Fibroblast of lung (primary cell): ENCODE data around the gene STAT4. TPM values are rescaled to one million over a fixed set of nuclear protein-coding genes. Genes with fewer than 3 reads are reported as not detected.

ENCODE experiments used
- DNase-seq, 2 donors: peaks; one replicate each; pipeline versions ENCODE4 v3.0.0 to v3.0.0-alpha.2; 2010; ENCODE audit warnings: low read depth in 2 of 2
- H2AFZ ChIP-seq: 2 replicates; pipeline ENCODE4 v1.5.1; 2012; ENCODE audit warnings: low read length, control low read depth, inconsistent platforms
- H3K27ac ChIP-seq: 2 replicates; pipeline ENCODE4 v1.5.1; 2011; ENCODE audit warnings: low read length, control low read depth; ENCODE audit not compliant: insufficient read depth
- H3K27me3 ChIP-seq: 2 replicates; pipeline ENCODE4 v1.5.1; 2011; ENCODE audit warnings: mild to moderate bottlenecking, low read length; ENCODE audit not compliant: control insufficient read depth, insufficient read depth
- H3K36me3 ChIP-seq: 2 replicates; pipeline ENCODE4 v1.5.1; 2011; ENCODE audit warnings: low read length; ENCODE audit not compliant: control insufficient read depth, insufficient read depth
- H3K4me1 ChIP-seq: 2 replicates; pipeline ENCODE4 v1.5.1; 2011; ENCODE audit warnings: low read length; ENCODE audit not compliant: control insufficient read depth, insufficient read depth; ENCODE audit errors: extremely low read depth
- H3K4me2 ChIP-seq: 2 replicates; pipeline ENCODE4 v1.5.1; 2011; ENCODE audit warnings: low read length, control low read depth; ENCODE audit not compliant: insufficient read depth; ENCODE audit errors: extremely low read depth
- H3K4me3 ChIP-seq, 4 experiments: fragments of 200-600 bp in 1 of 4; sonication (generic) in 1 of 4; replicated peaks in 1 of 4; 2 replicates each; pipeline ENCODE4 v1.5.1; 2011 to 2016; ENCODE audit warnings: low read length in 4 of 4, low read depth in 3 of 4, mild to moderate bottlenecking in 3 of 4, control low read depth in 2 of 4, inconsistent platforms in 1 of 4, mixed read lengths in 1 of 4; ENCODE audit not compliant: insufficient read depth in 1 of 4; ENCODE audit errors: control extremely low read depth in 1 of 4
- H3K79me2 ChIP-seq: 2 replicates; pipeline ENCODE4 v1.5.1; 2012; ENCODE audit warnings: mild to moderate bottlenecking, low read length, inconsistent platforms; ENCODE audit not compliant: control insufficient read depth, insufficient read depth
- H3K9ac ChIP-seq: 2 replicates; pipeline ENCODE4 v1.5.1; 2011; ENCODE audit warnings: mild to moderate bottlenecking, low read length, control low read depth; ENCODE audit not compliant: insufficient read depth
- H3K9me3 ChIP-seq: 2 replicates; pipeline ENCODE4 v1.5.1; 2012; ENCODE audit warnings: low read depth, low read length; ENCODE audit not compliant: control insufficient read depth, insufficient read depth
- H4K20me1 ChIP-seq: 2 replicates; pipeline ENCODE4 v1.5.1; 2011; ENCODE audit warnings: low read length; ENCODE audit not compliant: control insufficient read depth, insufficient read depth; ENCODE audit errors: extremely low read depth
- EZH2 ChIP-seq: IDR thresholded peaks from 2 replicates; pipeline ENCODE4 v1.5.1; 2012; ENCODE audit warnings: low read length, control low read depth, mild to moderate bottlenecking; ENCODE audit errors: missing control alignments
- polyA minus RNA-seq: library from RNA; depleted of rRNA, polyadenylated mRNA; stranded (reverse); fragments of >200 nt; gene quantifications from 2 replicates; pipeline ENCODE4 v1.2.3, GENCODE V29; 2011; ENCODE audit warnings: low replicate concordance
- polyA plus RNA-seq, 2 donors: library from polyadenylated mRNA; depleted of rRNA in 1 of 2; stranded (reverse) in 1 of 2; unstranded in 1 of 2; fragments of >200 nt; gene quantifications; 2 replicates each; pipeline ENCODE4 v1.2.1, GENCODE V29; 2011 to 2012; ENCODE audit warnings: missing spikeins in 1 of 2
- total RNA-seq: library from RNA; depleted of rRNA; stranded (reverse); fragments of >200 nt; gene quantifications from 2 replicates; pipeline ENCODE4 v1.2.1, GENCODE V29; 2014
- TF ChIP-seq, protein P1 (sequence below), 2 donors: IDR thresholded peaks in 1 of 2; conservative IDR thresholded peaks in 1 of 2; 1 replicate in 1 of 2; 2 replicates in 1 of 2; pipeline ENCODE4 v1.5.1; 2011 to 2012; ENCODE audit warnings: low read length in 2 of 2, control low read depth in 1 of 2, inconsistent platforms in 1 of 2, low read depth in 1 of 2, mild to moderate bottlenecking in 1 of 2

The STAT4 gene, protein sequence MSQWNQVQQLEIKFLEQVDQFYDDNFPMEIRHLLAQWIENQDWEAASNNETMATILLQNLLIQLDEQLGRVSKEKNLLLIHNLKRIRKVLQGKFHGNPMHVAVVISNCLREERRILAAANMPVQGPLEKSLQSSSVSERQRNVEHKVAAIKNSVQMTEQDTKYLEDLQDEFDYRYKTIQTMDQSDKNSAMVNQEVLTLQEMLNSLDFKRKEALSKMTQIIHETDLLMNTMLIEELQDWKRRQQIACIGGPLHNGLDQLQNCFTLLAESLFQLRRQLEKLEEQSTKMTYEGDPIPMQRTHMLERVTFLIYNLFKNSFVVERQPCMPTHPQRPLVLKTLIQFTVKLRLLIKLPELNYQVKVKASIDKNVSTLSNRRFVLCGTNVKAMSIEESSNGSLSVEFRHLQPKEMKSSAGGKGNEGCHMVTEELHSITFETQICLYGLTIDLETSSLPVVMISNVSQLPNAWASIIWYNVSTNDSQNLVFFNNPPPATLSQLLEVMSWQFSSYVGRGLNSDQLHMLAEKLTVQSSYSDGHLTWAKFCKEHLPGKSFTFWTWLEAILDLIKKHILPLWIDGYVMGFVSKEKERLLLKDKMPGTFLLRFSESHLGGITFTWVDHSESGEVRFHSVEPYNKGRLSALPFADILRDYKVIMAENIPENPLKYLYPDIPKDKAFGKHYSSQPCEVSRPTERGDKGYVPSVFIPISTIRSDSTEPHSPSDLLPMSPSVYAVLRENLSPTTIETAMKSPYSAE
- total RNA-seq: 0.51 and 0.66 TPM in 2 replicates
- 0.38 and 1.2 TPM in 2 replicates for polyA plus RNA-seq
- 0.21 and 0.72 TPM in 2 replicates for polyA plus RNA-seq (2012)
- polyA minus RNA-seq: 1.6 TPM in 1 of 2 replicates, not detected in the other

DNA sequence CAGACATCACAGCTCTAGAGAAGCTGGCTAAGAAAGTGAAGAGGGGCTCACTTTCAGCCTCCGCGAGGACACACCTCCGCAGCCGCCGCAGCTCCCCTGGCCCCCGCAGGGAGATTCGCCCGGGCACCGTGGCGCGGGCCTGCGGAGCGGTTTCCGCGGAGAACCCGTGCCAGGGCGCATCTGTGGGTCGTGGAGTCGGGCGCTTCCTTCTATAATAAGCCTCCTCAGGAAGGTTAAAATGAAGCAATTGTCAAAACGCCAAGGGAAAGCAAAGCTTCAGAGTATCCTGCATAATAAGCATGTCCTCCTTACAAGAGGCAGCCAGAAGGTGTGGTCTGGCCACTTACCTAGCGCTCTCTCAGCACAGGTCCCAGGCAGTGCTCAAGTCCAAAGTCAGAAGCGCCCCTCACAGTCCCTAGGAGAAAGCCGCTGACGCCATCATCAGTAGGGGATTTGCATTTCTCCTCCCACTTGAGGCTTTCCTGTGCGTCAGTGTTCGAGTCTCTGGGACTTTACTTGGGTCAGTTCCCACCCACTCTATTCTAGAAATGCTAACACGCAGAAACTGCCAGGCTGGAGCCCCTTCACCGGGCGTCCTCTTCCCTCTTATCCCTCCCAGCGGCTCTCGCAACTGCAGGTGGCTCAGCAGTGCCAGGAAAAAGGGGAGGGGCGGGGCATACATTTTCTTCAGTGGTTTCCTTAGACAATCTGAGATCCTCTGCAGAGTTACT lies at the start of gene STAT4:
STAT4 (minus strand) TSS at position 395 of the 731 bp plus-strand sequence. CDS start 2,791 bp downstream, outside the sequence.
- H3K4me2 ChIP-seq: peak within 1 kb of the TSS; percentile 94
- no peaks in the 10 kb centered on the region for H3K27me3 ChIP-seq
- H3K27ac ChIP-seq: no peak within 1 kb of the TSS
- DNase-seq: peak in 1 of 2 donors; percentile 69
- peak within 1 kb of the TSS; percentile 67 for H2AFZ ChIP-seq
- H3K9me3 ChIP-seq: no peaks in the 10 kb centered on the region
- peak within 1 kb of the TSS; percentile 36 to 55 (median 48) for H3K4me3 ChIP-seq
- no peaks in the 10 kb centered on the region for H3K79me2 ChIP-seq
- no peaks in the 10 kb centered on the region for H4K20me1 ChIP-seq
- no peaks in the 10 kb centered on the region for H3K4me1 ChIP-seq
- H3K9ac ChIP-seq: no peak within 1 kb of the TSS
- TF ChIP-seq EZH2: no peak
- TF ChIP-seq, protein P1, sequence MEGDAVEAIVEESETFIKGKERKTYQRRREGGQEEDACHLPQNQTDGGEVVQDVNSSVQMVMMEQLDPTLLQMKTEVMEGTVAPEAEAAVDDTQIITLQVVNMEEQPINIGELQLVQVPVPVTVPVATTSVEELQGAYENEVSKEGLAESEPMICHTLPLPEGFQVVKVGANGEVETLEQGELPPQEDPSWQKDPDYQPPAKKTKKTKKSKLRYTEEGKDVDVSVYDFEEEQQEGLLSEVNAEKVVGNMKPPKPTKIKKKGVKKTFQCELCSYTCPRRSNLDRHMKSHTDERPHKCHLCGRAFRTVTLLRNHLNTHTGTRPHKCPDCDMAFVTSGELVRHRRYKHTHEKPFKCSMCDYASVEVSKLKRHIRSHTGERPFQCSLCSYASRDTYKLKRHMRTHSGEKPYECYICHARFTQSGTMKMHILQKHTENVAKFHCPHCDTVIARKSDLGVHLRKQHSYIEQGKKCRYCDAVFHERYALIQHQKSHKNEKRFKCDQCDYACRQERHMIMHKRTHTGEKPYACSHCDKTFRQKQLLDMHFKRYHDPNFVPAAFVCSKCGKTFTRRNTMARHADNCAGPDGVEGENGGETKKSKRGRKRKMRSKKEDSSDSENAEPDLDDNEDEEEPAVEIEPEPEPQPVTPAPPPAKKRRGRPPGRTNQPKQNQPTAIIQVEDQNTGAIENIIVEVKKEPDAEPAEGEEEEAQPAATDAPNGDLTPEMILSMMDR (conservative IDR thresholded peaks at IDR 0.05 in 1 of 2, IDR thresholded peaks at IDR 0.05 in 1 of 2; ENCODE audit: low read depth in 1 of 2, low read length in 2 of 2): no peak
- no peaks in the 10 kb centered on the region for H3K36me3 ChIP-seq

DNA sequence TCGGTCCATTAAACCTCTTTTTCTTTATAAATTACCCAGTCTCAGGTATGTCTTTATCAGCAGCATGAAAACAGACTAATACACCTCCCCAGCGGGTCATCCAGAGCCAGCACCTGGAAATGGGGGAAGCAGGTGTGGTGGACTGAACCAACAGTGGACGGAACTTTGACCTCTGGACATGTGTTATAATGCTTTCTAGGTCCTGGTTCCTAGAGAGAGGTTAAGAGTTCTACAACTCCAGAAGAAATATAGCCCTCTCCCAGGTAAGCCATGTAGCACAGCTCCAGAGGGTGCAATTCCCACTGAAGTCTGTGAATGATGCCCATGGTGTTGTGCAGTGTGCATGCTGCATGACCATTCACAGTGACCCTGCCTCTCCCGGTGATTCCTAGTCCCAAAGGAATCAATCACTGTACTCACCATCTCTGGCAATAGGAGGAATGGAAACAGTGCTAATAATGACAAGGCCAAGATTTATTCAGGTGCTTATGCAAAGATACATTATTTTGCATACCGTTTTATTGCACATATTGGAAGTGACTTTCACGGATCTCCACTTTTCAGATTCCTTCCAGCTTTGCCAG lies 49.2 kb upstream of the STAT4 start:
- Histone ChIP-seq H3K27me3 (no peaks in the 10 kb centered on the region), H3K4me2 (no peak overlapping the region), H3K27ac (no peak overlapping the region), H3K4me1 (peaks cover 6% of the 10 kb centered on the region), H3K4me3 (no peak overlapping the region), H3K9ac (no peak overlapping the region), H3K9me3 (no peaks in the 10 kb centered on the region), H3K36me3 (no peaks in the 10 kb centered on the region), H2AFZ (no peak overlapping the region), H3K79me2 (no peaks in the 10 kb centered on the region), H4K20me1 (no peaks in the 10 kb centered on the region)
- TF ChIP-seq, protein P1 (conservative IDR thresholded peaks at IDR 0.05 in 1 of 2, IDR thresholded peaks at IDR 0.05 in 1 of 2; ENCODE audit: low read depth in 1 of 2, low read length in 2 of 2): no peak
- no peak for TF ChIP-seq EZH2
- no peak for DNase-seq
